Thoracic aorta endothelial cell (primary cell): ENCODE results near the gene SLC6A15. TPM values are rescaled to one million over a fixed set of nuclear protein-coding genes. Genes with fewer than 3 reads are reported as not detected.

Experiments
- small RNA-seq: library from RNA; depleted of rRNA; stranded (forward); fragments of <200 nt; gene quantifications from one replicate; pipeline ENCODE3, GENCODE V24; 2012
- total RNA-seq: library from RNA; depleted of rRNA; stranded (reverse); fragments of >200 nt; gene quantifications from 2 replicates; pipeline ENCODE4 v1.2.3, GENCODE V29; 2012

SLC6A15 gene
- total RNA-seq, result 0.43 and 0.80 TPM in 2 replicates

DNA sequence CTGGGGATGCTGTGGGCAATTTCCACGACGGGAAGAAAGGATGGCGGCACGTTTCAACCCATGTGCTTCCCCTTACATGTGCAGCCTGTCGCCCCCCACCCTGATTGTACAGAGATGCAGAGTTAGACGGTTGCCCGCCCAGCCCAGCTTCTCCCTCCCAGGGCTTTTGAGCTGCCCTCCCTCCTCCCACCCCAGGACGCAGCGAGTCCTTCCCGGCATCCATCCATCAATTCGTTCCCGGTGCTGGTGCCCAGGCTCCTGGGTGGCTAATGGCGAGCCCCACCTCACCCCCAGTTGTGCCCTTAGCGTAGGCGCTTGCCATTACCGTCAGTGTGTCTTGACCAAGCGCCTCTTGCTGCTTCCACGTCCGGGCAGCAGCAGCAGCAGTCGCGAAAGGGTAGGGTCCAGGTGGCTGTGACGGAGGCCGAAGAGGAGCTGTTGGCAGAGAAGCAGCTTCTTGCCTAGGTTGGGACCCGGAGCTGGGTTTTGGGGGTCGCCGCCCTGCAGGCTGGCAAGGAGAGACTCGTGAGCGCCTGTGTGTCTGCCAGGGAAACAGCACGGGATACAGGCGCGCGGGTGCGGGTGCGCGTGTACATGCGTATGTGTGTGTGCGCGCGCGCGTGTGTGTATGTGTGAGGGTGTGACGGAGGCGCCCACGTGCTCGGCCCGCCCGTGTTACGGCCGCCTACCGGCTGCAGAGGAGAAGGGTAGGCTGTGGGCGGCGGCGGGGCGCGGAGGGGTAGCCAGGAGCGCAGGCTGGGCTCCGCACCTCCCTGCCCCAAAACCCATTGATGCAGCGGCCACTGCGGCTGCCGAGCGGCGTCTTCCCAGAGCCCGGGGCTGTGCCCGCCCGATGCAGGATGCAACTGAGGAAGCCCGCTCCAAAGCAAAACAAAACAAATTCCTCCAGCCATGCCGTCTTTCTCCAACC is at the start of gene SLC6A15:
Gene SLC6A15 (minus strand): TSS at position 602 of the 931 bp plus-strand sequence. CDS start 20,679 bp downstream, outside the sequence.

Small RNA genes lying within 50 kb of the gene (small RNA-seq; reads per million reads assigned to genes)
- gene AC128657.1, result not detected

Other genes with a start within 250 kb of the SLC6A15 start
- gene TSPAN19, start 123.5 kb upstream of the SLC6A15 start, total RNA-seq, result not detected in 2 replicates
- gene LRRIQ1, start 123.6 kb upstream of the SLC6A15 start, total RNA-seq, result 0.27 and 0.72 TPM in 2 replicates